Brain microvascular endothelial cell (primary cell): ENCODE measurements around the gene STK32C.

Experiments used
- DNase-seq: peaks from one replicate; pipeline ENCODE4 v3.0.0-alpha.2; 2020
- H3K27ac ChIP-seq: fragments of 250-450 bp; sonication (Bioruptor Pico); 2 replicates; pipeline ENCODE4 v1.5.1; 2020; ENCODE audit warnings: mild to moderate bottlenecking, moderate library complexity
- H3K27me3 ChIP-seq: fragments of 250-450 bp; sonication (Bioruptor Pico); replicated peaks from 2 replicates; pipeline ENCODE4 v1.5.1; 2020; ENCODE audit warnings: mild to moderate bottlenecking
- H3K36me3 ChIP-seq: fragments of 250-450 bp; sonication (Bioruptor Pico); replicated peaks from 2 replicates; pipeline ENCODE4 v1.5.1; 2020; ENCODE audit warnings: mild to moderate bottlenecking
- H3K4me3 ChIP-seq: 2 replicates; pipeline ENCODE4 v1.5.1; 2011; ENCODE audit warnings: low read depth, mild to moderate bottlenecking, control low read depth, low read length, moderate library complexity
- CTCF ChIP-seq: IDR thresholded peaks from 2 replicates; pipeline ENCODE4 v1.5.1; 2011; ENCODE audit warnings: low read depth, mild to moderate bottlenecking, moderate library complexity, low read length, control low read depth, inconsistent platforms; ENCODE audit errors: missing control alignments
- in situ Hi-C: cut with HindIII; loops from 2 replicates; pipeline ENCODE4 v1.10.0; 2017; ENCODE audit warnings: low sequenced_read_pairs, low pct_ligation_motif_present

Gene STK32C

GRCh38 chr10:132236161-132236560 lies 71.6 kb downstream of the STK32C start:
- H3K27me3 ChIP-seq = no peaks in the 10 kb centered on the region
- in situ Hi-C loops = no loop called here
- no peak for TF ChIP-seq CTCF
- no peak for DNase-seq
- H3K4me3 ChIP-seq = no peak overlapping the region
- H3K27ac ChIP-seq = no peak overlapping the region
- H3K36me3 ChIP-seq = no peaks in the 10 kb centered on the region

- DNase-seq = no peak
- no peak for TF ChIP-seq CTCF
- H3K36me3 ChIP-seq = no peaks in the 10 kb centered on the region
- in situ Hi-C loops = no loop called here
- no peak overlapping the region for H3K27ac ChIP-seq
- no peak overlapping the region for H3K4me3 ChIP-seq
- no peaks in the 10 kb centered on the region for H3K27me3 ChIP-seq
Observed at GRCh38 chr10:132234860-132235259, 72.9 kb downstream of the STK32C start.

GRCh38 chr10:132233501-132234085 lies 74.2 kb downstream of the STK32C start:
- TF ChIP-seq CTCF = no peak
- no peak for DNase-seq
- in situ Hi-C loops = no loop called here

GRCh38 chr10:132232981-132233380 lies 74.8 kb downstream of the STK32C start:
- Histone ChIP-seq H3K27me3 (no peaks in the 10 kb centered on the region), H3K36me3 (no peaks in the 10 kb centered on the region), H3K4me3 (no peak overlapping the region), H3K27ac (no peak overlapping the region)
- no peak for DNase-seq
- TF ChIP-seq CTCF = no peak
- in situ Hi-C loops = no loop called here

More at GRCh38 chr10:132233501-132234085, 74.2 kb downstream of the STK32C start:
- Histone ChIP-seq H3K27ac (no peak overlapping the region), H3K4me3 (no peak overlapping the region), H3K27me3 (no peaks in the 10 kb centered on the region), H3K36me3 (no peaks in the 10 kb centered on the region)

GRCh38 chr10:132232023-132232951 lies 75.5 kb downstream of the STK32C start:
- no peak overlapping the region for H3K4me3 ChIP-seq
- in situ Hi-C loops = no loop called here
- no peak for TF ChIP-seq CTCF
- DNase-seq = no peak
- no peaks in the 10 kb centered on the region for H3K27me3 ChIP-seq
- H3K36me3 ChIP-seq = no peaks in the 10 kb centered on the region
- H3K27ac ChIP-seq = no peak overlapping the region
